PC-3 (cell line): Measurements from ENCODE around the gene EGFLAM. TPM values are rescaled to one million over a fixed set of nuclear protein-coding genes. Genes with fewer than 3 reads are reported as not detected.
A peak's percentile ranks its signal among the peaks of the same experiment; 100 is the strongest.

Source experiments
- ATAC-seq: fragments of 200-7000 bp; cut with Tn5 transposase; 2 replicates; pipeline ENCODE4 v1.9.1; 2020; ENCODE audit warnings: mild to moderate bottlenecking, moderate library complexity
- BruUV-seq: library from RNA; stranded (reverse); fragments of 400-500 nt; replicated peaks from 2 replicates; lab custom pipeline; 2021; lab: Mats Ljungman, UMichigan
- CTCF ChIA-PET: fragments of 300-600 bp; sonication (Branson Sonifier 250); formaldehyde crosslinking; loops from one replicate; lab custom pipeline; 2022; ENCODE audit warnings: antibody characterized with exemption; lab: Charles Lee
- POLR2A ChIA-PET: fragments of 300-600 bp; sonication (Branson Sonifier 250); formaldehyde crosslinking; loops from one replicate; lab custom pipeline; 2022; ENCODE audit warnings: antibody characterized with exemption; ENCODE audit not compliant: unreplicated experiment; lab: Charles Lee
- DNase-seq: peaks from one replicate; pipeline ENCODE4 v3.0.0-alpha.2; 2015
- H2AFZ ChIP-seq: fragments of 300-600 bp; sonication (generic); 2 replicates; pipeline ENCODE4 v1.6.0; 2016; ENCODE audit warnings: antibody characterized with exemption, low read length
- H3F3A ChIP-seq: fragments of 300-600 bp; sonication (generic); one replicate; pipeline ENCODE4 v1.6.0; 2017; ENCODE audit warnings: antibody characterized with exemption, low read length, control low read depth, mild to moderate bottlenecking; ENCODE audit not compliant: unreplicated experiment
- H3K27ac ChIP-seq: fragments of 300-600 bp; sonication (generic); 2 replicates; pipeline ENCODE4 v1.5.1; 2016; ENCODE audit warnings: mild to moderate bottlenecking, low read length
- H3K27me3 ChIP-seq: fragments of 300-600 bp; sonication (generic); 2 replicates; pipeline ENCODE4 v1.6.1; 2016; ENCODE audit warnings: low read length, mixed read lengths
- H3K36me3 ChIP-seq: fragments of 300-600 bp; sonication (generic); 2 replicates; pipeline ENCODE4 v1.6.1; 2016; ENCODE audit warnings: low read depth, mixed run types, low read length, mixed read lengths
- H3K4me1 ChIP-seq: fragments of 300-600 bp; sonication (generic); 2 replicates; pipeline ENCODE4 v1.5.1; 2016; ENCODE audit warnings: low read length; ENCODE audit not compliant: insufficient read depth
- H3K4me2 ChIP-seq: fragments of 300-600 bp; sonication (generic); 2 replicates; pipeline ENCODE4 v1.6.0; 2016; ENCODE audit warnings: low read length
- H3K4me3 ChIP-seq: fragments of 300-600 bp; sonication (generic); 2 replicates; pipeline ENCODE4 v1.5.1; 2016; ENCODE audit warnings: mild to moderate bottlenecking, low read length, mixed read lengths
- H3K79me2 ChIP-seq: fragments of 300-600 bp; sonication (generic); 2 replicates; pipeline ENCODE4 v1.6.1; 2017; ENCODE audit warnings: low read length, mixed read lengths
- H3K9ac ChIP-seq: fragments of 300-600 bp; sonication (generic); 2 replicates; pipeline ENCODE4 v1.6.0; 2016; ENCODE audit warnings: mild to moderate bottlenecking, low read length
- H3K9me2 ChIP-seq: fragments of 300-600 bp; sonication (generic); replicated peaks from 2 replicates; pipeline ENCODE4 v1.6.1; 2016; ENCODE audit warnings: mixed run types, low read length, mixed read lengths
- H3K9me3 ChIP-seq: fragments of 300-600 bp; sonication (generic); 2 replicates; pipeline ENCODE4 v1.6.1; 2016; ENCODE audit warnings: low read length, mixed read lengths
- H4K20me1 ChIP-seq: fragments of 300-600 bp; sonication (generic); 2 replicates; pipeline ENCODE4 v1.6.1; 2016; ENCODE audit warnings: low read length, mixed read lengths
- EZH2 ChIP-seq: fragments of 300-600 bp; sonication (generic); IDR thresholded peaks from one replicate; pipeline ENCODE4 v1.6.1; 2017; ENCODE audit warnings: antibody characterized with exemption, mild to moderate bottlenecking, low read length; ENCODE audit not compliant: unreplicated experiment
- EZH2phosphoT487 ChIP-seq: fragments of 300-600 bp; sonication (generic); IDR thresholded peaks from 2 replicates; pipeline ENCODE4 v1.6.1; 2018; ENCODE audit warnings: mild to moderate bottlenecking, antibody characterized with exemption, low read length, borderline replicate concordance
- intact Hi-C: fragments of 100-400 bp; cut with micrococcal nuclease; formaldehyde crosslinking; loops from 2 replicates; pipeline ENCODE4 v1.9.0; 2023
- total RNA-seq: library from RNA; depleted of rRNA; stranded (reverse); fragments of >200 nt; gene quantifications from 2 replicates; pipeline ENCODE4 v1.2.3, GENCODE V29; 2014
- TF ChIP-seq, protein P1 (sequence below): fragments of 300-600 bp; sonication (generic); conservative IDR thresholded peaks from 2 replicates; pipeline ENCODE4 v1.5.1; 2017; ENCODE audit warnings: antibody characterized with exemption, low read depth, mild to moderate bottlenecking, low read length

EGFLAM gene
- total RNA-seq, 1 experiment from 2014 or later = not detected

DNA sequence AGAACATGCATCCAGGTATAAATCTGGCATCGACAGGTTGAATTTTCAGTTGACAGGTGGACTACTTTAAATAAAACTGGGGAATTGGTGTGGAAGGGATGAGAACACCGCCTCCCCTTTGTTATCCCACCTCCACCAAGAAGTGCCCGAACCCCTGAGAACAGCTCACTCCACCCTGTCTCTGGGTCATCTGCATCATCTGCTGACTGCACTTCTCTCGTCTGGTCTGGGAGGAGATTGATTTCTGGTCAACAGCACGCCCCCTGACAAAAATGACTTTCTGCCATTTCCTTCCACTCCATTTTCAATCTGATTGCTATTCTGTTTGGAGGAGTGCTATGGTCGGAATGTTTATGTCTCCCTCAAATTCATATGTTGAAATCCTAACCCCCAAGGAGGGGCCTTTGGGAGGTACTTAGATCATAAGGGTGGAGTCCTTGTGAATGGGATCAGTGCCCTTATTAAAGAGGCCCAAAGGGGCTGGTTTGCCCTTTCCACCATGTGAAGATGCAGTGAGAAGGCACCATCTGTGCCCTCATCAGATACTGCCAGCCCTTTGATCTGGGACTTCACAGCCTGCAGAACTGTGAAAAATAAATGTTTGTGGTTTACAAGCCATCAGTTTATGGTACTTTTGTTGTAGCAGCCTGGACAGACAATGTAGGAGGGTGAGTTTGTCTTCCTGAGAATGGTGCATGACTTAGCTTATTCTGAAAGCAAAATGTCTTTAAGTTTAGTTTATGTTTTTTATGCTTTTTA is 145.7 kb downstream of the EGFLAM start:
- Histone ChIP-seq H3K4me3 (no peak overlapping the region), H4K20me1 (no peaks in the 10 kb centered on the region)

DNA sequence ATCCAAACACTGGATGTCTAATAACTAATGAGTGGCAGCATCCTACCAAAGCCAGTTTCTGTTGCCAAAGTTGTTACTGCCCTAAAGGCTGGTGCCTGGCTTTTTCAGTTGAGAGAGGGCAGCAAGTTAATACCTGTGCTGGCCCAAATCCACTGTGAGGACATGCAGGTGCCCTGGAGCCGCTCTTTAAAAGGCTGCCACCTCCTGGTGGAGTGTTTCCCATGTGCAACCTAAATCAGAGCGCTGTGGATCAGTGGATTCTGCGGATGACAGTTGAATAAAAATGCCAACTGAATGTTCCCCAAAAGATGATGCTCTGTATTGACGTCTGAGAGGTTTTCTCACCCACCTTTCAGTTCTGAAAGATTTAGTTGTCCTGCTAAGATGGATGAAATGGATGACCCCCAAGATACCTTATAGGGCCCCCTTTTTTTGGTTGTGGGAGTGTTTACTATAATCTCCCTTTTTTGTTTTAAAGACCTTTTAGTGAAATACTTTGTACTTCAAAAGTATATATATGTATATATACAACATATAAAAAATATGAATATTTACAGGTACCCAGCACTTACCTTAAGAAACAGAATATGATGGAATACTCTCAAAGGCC is 146.4 kb downstream of the EGFLAM start:
- POLR2A ChIA-PET = no interaction called here
- TF ChIP-seq, protein P1, sequence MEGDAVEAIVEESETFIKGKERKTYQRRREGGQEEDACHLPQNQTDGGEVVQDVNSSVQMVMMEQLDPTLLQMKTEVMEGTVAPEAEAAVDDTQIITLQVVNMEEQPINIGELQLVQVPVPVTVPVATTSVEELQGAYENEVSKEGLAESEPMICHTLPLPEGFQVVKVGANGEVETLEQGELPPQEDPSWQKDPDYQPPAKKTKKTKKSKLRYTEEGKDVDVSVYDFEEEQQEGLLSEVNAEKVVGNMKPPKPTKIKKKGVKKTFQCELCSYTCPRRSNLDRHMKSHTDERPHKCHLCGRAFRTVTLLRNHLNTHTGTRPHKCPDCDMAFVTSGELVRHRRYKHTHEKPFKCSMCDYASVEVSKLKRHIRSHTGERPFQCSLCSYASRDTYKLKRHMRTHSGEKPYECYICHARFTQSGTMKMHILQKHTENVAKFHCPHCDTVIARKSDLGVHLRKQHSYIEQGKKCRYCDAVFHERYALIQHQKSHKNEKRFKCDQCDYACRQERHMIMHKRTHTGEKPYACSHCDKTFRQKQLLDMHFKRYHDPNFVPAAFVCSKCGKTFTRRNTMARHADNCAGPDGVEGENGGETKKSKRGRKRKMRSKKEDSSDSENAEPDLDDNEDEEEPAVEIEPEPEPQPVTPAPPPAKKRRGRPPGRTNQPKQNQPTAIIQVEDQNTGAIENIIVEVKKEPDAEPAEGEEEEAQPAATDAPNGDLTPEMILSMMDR = peak; percentile 80
- no peak for TF ChIP-seq EZH2
- H3K4me2 ChIP-seq = no peak overlapping the region
- H3K36me3 ChIP-seq = no peaks in the 10 kb centered on the region
- peak; percentile 68 for ATAC-seq
- no peak overlapping the region for H3K9ac ChIP-seq
- no peak overlapping the region for H2AFZ ChIP-seq
- DNase-seq = peak; percentile 51
- no peaks in the 10 kb centered on the region for H3K9me2 ChIP-seq
- H3K9me3 ChIP-seq = no peaks in the 10 kb centered on the region
- no peak overlapping the region for H3K4me3 ChIP-seq
- CTCF ChIA-PET = no interaction called here
- no peaks in the 10 kb centered on the region for H3K4me1 ChIP-seq
- H3K27ac ChIP-seq = no peak overlapping the region
- no peaks in the 10 kb centered on the region for H3K79me2 ChIP-seq
- no TSS peak for BruUV-seq
- H3F3A ChIP-seq = no peaks in the 10 kb centered on the region
- intact Hi-C loops = loop anchor here (1.0 to 2.0 kb wide), 3 partner anchors 22 to 195 kb away; no protein-coding TSS in a partner anchor
- H4K20me1 ChIP-seq = no peaks in the 10 kb centered on the region
- peaks cover 58% of the 10 kb centered on the region for H3K27me3 ChIP-seq

More for the DNA sequence above, 145.7 kb downstream of the EGFLAM start:
- POLR2A ChIA-PET = no interaction called here
- no peaks in the 10 kb centered on the region for H3F3A ChIP-seq
- no peaks in the 10 kb centered on the region for H3K9me2 ChIP-seq
- H2AFZ ChIP-seq = no peak overlapping the region
- no peak overlapping the region for H3K27ac ChIP-seq
- no peaks in the 10 kb centered on the region for H3K9me3 ChIP-seq
- H3K36me3 ChIP-seq = no peaks in the 10 kb centered on the region
- TF ChIP-seq EZH2phosphoT487 (no peak), EZH2 (no peak)
- TF ChIP-seq, protein P1 = no peak
- H3K4me2 ChIP-seq = no peak overlapping the region
- no peak for DNase-seq
- H3K4me1 ChIP-seq = no peaks in the 10 kb centered on the region
- no peak overlapping the region for H3K9ac ChIP-seq
- no peak for ATAC-seq
- BruUV-seq = no TSS peak
- no peaks in the 10 kb centered on the region for H3K79me2 ChIP-seq
- intact Hi-C loops = loop anchor here (1.0 to 2.0 kb wide), 3 partner anchors 21 to 195 kb away; no protein-coding TSS in a partner anchor
- CTCF ChIA-PET = no interaction called here
- peaks cover 58% of the 10 kb centered on the region for H3K27me3 ChIP-seq
